ENCODE results near the gene AXIN1. TPM values are rescaled to one million over a fixed set of nuclear protein-coding genes. Genes with fewer than 3 reads are reported as not detected.

Gene AXIN1
- total RNA-seq, 1 experiment from 2014 or later, result 50.3 TPM

GRCh38 chr16:369866-370436, 17.4 kb upstream of the AXIN1 start:
- peaks cover 11% of the 10 kb centered on the region for H3K4me1 Mint-ChIP-seq
- POLR2A ChIA-PET, result interaction anchor here (1.0 to 1.6 kb wide), 3 partner anchors 9 to 14 kb away, joined by 3 to 4 read pairs (median 3); no protein-coding TSS in a partner anchor
- TF ChIP-seq PREB (CRISPR knock-in tag; IDR thresholded peaks at IDR 0.05; ENCODE audit: borderline replicate concordance) (no peak), SP1 (CRISPR knock-in tag; conservative IDR thresholded peaks at IDR 0.05) (no peak), HMGXB4 (CRISPR knock-in tag; IDR thresholded peaks at IDR 0.05) (no peak), STAT6 (CRISPR knock-in tag; conservative IDR thresholded peaks at IDR 0.05; ENCODE audit: low read depth) (no peak), GTF2I (CRISPR knock-in tag; conservative IDR thresholded peaks at IDR 0.05) (no peak), ESRRA (CRISPR knock-in tag; IDR thresholded peaks at IDR 0.05; ENCODE audit: borderline replicate concordance) (no peak), EMX1 (CRISPR knock-in tag; IDR thresholded peaks at IDR 0.05) (peak; percentile 26), ZNF121 (CRISPR knock-in tag; IDR thresholded peaks at IDR 0.05) (no peak), PRDM15 (CRISPR knock-in tag; IDR thresholded peaks at IDR 0.05) (no peak), ZMAT4 (CRISPR knock-in tag; IDR thresholded peaks at IDR 0.05) (peak; percentile 40; the same call in 1 of the 2 replicates), USF2 (CRISPR knock-in tag; IDR thresholded peaks at IDR 0.05) (no peak), MLX (CRISPR knock-in tag; IDR thresholded peaks at IDR 0.05) (no peak), PRRX2 (CRISPR knock-in tag; IDR thresholded peaks at IDR 0.05) (no peak), E2F4 (CRISPR knock-in tag; IDR thresholded peaks at IDR 0.05; ENCODE audit: borderline replicate concordance, low read depth) (no peak)
- H3K4me3 Mint-ChIP-seq, result peak overlapping the region; percentile 78
- H3K27ac Mint-ChIP-seq, result no peak overlapping the region
- ATAC-seq (peak; percentile 42), DNase-seq (ENCODE audit: low spot score) (no peak)
- H3K9me3 Mint-ChIP-seq, result no peaks in the 10 kb centered on the region
- CTCF ChIA-PET, result interaction anchor here (0.6 to 3.4 kb wide), 11 partner anchors 8 to 279 kb away, joined by 3 to 30 read pairs (median 4); partner anchors contain the start of genes AXIN1 and RAB11FIP3
- no peaks in the 10 kb centered on the region for H3K27me3 Mint-ChIP-seq (ENCODE audit: low read depth)
- peaks cover 23% of the 10 kb centered on the region for H3K36me3 Mint-ChIP-seq

Data from WTC11 (cell line).